Omental fat pad (tissue), 4 donors: ENCODE data around the gene PPIE. TPM values are rescaled to one million over a fixed set of nuclear protein-coding genes. Genes with fewer than 3 reads are reported as not detected.

Experiments
- ATAC-seq: fragments of 150-250 bp; one replicate; pipeline ENCODE4 v1.9.1; 2016; ENCODE audit warnings: mild to moderate bottlenecking, moderate library complexity; ENCODE audit not compliant: low FRiP score
- DNase-seq: peaks from one replicate; pipeline ENCODE4 v3.0.0-alpha.2; 2019; ENCODE audit warnings: low spot score
- CTCF ChIP-seq, 3 donors: fragments of 450-650 bp; IDR thresholded peaks; one replicate each; pipeline ENCODE4 v1.5.1; 2016 to 2017; ENCODE audit warnings: antibody characterized with exemption in 3 of 3, mild to moderate bottlenecking in 3 of 3, moderate library complexity in 2 of 3
- total RNA-seq, 4 donors: library from RNA; depleted of rRNA; stranded (reverse); fragments of >200 nt; gene quantifications; one replicate each; pipeline ENCODE4 v1.1.0, GENCODE V29; 2016

The PPIE gene
- total RNA-seq, 4 donors from 2014 or later = 22.7 to 39.6 (median 27.8) TPM

- no peak for TF ChIP-seq CTCF (IDR thresholded peaks at IDR 0.05)
- ATAC-seq (peak; percentile 37), DNase-seq (no peak)
Observed at GRCh38 chr1:39701049-39701439, 37.6 kb upstream of the PPIE start.

DNA sequence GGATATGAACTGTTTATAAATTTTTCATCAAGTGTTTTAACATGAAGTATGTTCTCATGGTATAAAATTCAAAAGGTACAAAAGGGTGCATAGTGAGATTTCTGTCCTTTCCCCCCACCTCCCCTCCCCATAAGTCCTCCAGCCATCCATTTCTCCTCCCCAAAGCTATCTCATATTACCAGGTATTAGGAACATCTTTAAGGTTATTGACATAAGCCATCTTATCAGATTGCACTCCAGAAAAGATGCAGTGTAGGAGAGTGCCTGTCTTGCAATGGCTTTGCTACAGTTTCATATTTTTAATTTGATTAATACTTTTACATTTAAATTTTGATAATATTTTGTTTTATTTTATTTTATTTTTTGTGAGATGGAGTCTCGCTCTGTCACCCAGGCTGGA is 33.9 kb upstream of the PPIE start:
- ATAC-seq = no peak
- TF ChIP-seq CTCF (IDR thresholded peaks at IDR 0.05) = no peak
- DNase-seq = no peak

DNA sequence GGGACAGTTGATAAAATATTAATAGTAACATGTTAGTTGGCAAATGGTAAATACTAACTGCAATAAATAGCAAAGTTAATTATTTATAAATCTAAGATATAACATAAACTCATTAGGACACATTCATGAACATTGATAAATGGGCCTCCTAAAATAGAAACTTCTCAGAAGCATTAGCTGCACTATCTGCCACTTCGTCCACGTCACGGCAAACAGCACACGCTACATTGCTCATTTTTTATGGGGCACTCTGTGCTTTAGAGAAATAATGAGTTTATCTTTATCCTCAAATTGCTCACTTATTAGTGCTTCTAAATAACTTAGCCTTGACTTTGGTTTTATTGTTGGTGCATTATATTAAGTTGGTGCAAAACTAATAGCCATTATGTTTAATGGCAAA is 31.2 kb upstream of the PPIE start:
- ATAC-seq (no peak), DNase-seq (no peak)
- no peak for TF ChIP-seq CTCF (IDR thresholded peaks at IDR 0.05)

DNA sequence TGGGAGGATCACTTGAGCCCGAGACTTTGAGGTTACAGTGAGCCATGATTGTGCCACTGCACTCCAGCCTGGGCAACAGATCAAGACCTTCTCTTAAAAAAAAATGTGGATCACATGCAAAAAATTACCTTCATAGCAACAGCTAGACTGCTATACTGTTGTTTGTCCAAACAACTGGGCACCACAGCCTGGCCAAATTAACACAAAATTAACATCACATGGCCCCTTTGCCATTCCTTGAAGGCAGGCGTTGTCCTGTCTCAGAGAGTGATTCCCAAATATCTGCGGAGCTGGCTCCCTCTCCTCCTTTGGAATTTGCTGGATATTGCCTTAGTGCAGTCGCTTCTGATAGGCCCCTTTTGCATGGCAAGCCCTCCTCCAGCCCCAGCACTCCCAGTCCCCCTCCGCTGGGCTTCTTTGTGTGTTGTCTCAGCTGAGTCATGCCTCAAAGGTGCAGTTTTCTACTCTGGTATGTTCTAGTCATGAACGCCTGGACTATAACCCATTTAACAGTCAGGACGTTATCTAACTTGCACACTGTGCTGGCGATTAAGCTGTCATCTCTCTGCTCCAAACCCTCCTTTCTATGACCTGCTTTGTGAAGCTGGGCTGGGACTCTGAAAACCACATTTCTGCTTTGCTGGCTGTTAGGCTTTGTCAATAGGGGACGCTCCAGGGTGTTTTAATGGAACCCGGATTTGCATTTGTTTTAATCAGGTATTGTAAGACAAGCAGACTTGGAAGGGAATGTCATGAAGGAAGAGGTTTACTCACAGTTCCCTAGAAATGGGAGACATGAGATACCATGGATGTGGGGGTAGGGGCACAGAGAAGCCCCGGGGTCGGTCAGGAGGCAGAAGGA is 27.3 kb upstream of the PPIE start:
- TF ChIP-seq CTCF (IDR thresholded peaks at IDR 0.05) = no peak
- no peak for DNase-seq
- no peak for ATAC-seq

- no peak for DNase-seq
- ATAC-seq = no peak
- no peak for TF ChIP-seq CTCF (IDR thresholded peaks at IDR 0.05)
Observed at GRCh38 chr1:39711966-39712340, 26.7 kb upstream of the PPIE start.

DNA sequence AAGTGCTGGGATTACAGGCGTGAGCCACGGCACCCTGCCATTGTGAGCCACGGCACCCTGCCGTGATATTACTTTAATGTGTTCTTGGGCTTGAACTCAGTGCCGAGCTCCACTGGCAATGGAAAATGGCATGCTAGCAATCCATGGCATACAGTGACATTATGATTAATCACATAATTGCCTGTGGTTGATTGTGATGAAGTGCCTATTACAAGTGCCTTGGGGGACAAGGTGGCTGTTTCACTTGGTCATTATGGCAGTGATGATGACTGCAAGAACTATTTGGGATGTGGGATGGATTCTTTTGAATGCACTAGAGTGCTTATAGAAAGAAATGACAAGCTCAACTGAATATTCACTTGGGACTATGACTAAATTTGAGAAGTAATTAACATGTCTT is 25.1 kb upstream of the PPIE start:
- TF ChIP-seq CTCF (IDR thresholded peaks at IDR 0.05) = no peak
- ATAC-seq (no peak), DNase-seq (no peak)

DNA sequence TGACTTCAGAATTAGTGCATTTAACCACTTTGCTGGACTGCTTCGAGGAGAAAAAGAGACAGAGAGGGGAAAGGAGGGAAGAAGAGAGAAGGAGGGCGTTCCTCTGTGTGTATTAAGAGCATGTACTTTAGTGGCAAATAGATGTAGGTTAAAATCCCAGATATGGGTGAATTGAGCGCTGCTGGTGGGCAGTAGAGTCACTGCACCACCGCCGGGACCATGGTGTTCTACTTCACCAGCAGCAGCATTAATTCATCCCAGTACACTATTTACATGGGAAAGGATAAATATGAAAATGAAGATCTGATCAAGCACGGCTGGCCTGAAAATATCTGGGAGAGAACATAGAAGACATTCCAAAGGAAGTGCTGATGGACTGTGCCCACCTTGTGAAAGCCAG is 20.9 kb upstream of the PPIE start:
- ATAC-seq (no peak), DNase-seq (no peak)
- no peak for TF ChIP-seq CTCF (IDR thresholded peaks at IDR 0.05)
